ENCODE measurements around the gene PDGFC.

PDGFC gene

GRCh38 chr4:156729416-156729815 is 242.2 kb downstream of the PDGFC start:
- FAIRE-seq, result no peak
- no peak for DNase-seq (ENCODE audit: insufficient read length, low spot score)
- TF ChIP-seq CTCF (IDR thresholded peaks at IDR 0.05; ENCODE audit: insufficient read depth, missing control alignments), result no peak

GRCh38 chr4:156725257-156725656 is 246.3 kb downstream of the PDGFC start:
- FAIRE-seq (no peak), DNase-seq (ENCODE audit: insufficient read length, low spot score) (no peak)
- no peak for TF ChIP-seq CTCF (IDR thresholded peaks at IDR 0.05; ENCODE audit: insufficient read depth, missing control alignments)

GRCh38 chr4:156723951-156724668 is 247.5 kb downstream of the PDGFC start:
- no peak for FAIRE-seq
- DNase-seq (ENCODE audit: insufficient read length, low spot score), result no peak
- no peak for TF ChIP-seq CTCF (IDR thresholded peaks at IDR 0.05; ENCODE audit: insufficient read depth, missing control alignments)

- TF ChIP-seq CTCF (IDR thresholded peaks at IDR 0.05; ENCODE audit: insufficient read depth, missing control alignments), result no peak
- FAIRE-seq (no peak), DNase-seq (ENCODE audit: insufficient read length, low spot score) (no peak)
Measured at GRCh38 chr4:156718226-156718625, 253.4 kb downstream of the PDGFC start.

GRCh38 chr4:156711193-156711590 is 260.4 kb downstream of the PDGFC start:
- FAIRE-seq (no peak), DNase-seq (ENCODE audit: insufficient read length, low spot score) (no peak)
- no peak for TF ChIP-seq CTCF (IDR thresholded peaks at IDR 0.05; ENCODE audit: insufficient read depth, missing control alignments)

All from D721Med (cell line).